ENCODE data around the gene UBE3C. TPM values are rescaled to one million over a fixed set of nuclear protein-coding genes. Genes with fewer than 3 reads are reported as not detected.

Gene UBE3C
- total RNA-seq, 1 donor from 2014 or later = 124 TPM

- DNase-seq (ENCODE audit: low read depth) = no peak
These were observed 38.0 kb downstream of the UBE3C start for GRCh38 chr7:157176771-157177170.

DNA sequence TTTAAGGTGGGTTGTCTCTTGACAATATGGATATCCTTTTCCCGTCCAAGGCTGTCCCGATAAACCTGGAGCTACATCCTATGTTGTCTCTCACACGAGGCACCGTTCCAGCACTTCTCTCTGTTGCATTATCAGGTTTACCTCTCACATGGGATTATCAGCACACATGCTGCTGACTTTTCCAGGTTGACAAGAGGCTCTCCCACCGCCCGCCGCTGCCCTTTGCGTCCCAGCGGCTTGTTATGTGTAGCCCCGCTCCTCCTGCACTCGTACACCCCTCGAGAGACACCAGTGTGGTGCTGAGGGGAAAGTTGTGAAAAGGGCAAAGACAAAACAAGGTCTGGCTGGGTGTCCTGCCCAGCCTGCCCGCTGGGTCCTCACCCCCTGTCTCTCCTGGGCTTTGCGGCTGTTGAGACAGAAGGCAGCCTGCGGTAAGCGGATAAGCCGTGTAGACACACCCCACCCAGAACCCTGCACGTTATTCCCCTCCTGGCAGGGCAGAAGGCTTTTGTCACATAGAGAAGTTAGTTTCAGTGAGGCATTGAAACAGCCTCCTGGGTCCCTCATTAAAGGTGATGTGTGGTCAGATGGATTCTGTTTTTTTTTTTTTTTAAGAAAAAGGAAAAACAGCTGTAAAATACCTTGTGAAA, 38.7 kb downstream of the UBE3C start:
- DNase-seq (ENCODE audit: low read depth) = no peak

GRCh38 chr7:157177983-157178381, 39.3 kb downstream of the UBE3C start:
- no peak for DNase-seq (ENCODE audit: low read depth)

DNA sequence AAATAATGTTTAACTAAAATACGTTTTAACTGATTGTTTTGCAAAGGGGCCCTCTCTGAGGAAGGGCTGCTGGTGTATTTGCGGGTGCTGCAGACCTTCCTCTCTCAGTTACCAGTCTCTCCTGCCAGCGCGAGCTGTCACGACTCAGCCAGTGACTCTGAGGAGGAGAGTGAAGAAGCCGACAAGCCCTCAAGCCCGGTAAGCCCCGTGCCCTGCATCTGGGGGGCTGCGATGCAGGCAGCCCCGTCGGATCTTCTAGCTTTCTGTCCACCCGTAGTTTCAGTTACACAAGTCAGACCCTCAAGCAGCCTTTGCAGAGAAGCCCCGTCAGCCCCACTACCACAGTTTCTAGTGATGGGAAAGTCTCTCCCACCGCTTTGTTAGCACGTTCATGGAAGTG, 45.1 kb downstream of the UBE3C start:
- no peak for DNase-seq (ENCODE audit: low read depth)

- no peak for DNase-seq (ENCODE audit: low read depth)
These were observed 49.5 kb downstream of the UBE3C start for GRCh38 chr7:157188091-157188665.

- DNase-seq (ENCODE audit: low read depth) = no peak
These were observed 50.7 kb downstream of the UBE3C start for GRCh38 chr7:157189405-157189804.

DNA sequence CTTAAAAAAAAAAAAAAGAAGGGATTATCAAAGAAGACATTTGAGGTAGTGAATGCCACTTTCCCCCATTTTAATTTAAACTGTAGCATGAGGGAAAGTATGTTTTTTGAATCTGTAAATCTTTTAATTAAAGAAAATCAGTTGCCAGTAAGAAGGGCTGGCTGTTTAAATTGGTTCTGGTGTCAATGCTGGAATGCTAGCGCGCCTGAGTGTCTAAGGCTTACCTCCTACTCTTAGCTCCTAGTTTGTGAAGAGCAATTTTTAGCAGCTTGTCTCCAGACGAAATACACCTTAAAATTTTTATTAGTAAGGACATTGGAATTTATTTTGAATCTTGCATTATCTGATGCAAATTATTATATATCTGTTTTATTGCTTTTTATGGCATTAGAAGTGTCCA, 54.1 kb downstream of the UBE3C start:
- no peak for DNase-seq (ENCODE audit: low read depth)

DNA sequence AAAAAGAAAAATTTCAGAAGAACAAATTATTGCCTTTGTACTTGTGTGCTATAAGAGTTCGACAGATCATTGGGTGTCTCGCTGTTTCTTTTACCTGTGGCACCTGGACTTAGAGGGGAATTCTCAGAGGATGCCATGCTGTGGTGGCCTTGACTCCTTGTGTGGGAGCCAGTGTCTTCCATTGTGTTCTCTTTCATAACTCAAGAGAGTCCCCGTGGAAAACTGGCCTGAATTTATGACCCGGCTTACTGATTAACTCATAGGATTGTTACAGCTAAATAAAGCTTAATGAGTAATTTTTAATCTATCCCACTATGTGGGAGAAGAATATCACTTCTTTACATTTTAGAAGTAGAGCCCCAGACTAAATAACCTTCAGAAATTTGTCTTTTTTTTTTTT, 54.5 kb downstream of the UBE3C start:
- DNase-seq (ENCODE audit: low read depth) = no peak

GRCh38 chr7:157194948-157195347, 56.2 kb downstream of the UBE3C start:
- no peak for DNase-seq (ENCODE audit: low read depth)

GRCh38 chr7:157195868-157196267, 57.1 kb downstream of the UBE3C start:
- DNase-seq (ENCODE audit: low read depth) = no peak

DNA sequence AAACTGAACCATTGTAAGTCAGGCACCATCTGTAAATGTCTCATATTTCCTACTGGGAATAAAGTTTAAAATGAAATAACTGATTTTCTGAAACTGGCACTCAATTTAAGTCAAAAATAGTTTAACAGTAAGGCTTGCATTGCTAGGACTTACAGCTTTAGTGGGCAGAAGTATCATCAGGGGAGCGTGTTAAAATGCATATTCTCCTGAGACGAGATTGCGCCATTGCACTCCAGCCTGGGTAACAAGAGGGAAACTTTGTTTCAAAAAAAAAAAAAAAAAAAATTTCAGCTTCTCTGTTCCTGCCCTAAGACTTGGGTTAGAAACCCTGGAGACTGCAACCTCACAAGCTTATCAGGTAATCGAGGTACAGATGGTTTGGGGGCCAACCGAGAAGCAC, 65.4 kb downstream of the UBE3C start:
- no peak for DNase-seq (ENCODE audit: low read depth)

- DNase-seq (ENCODE audit: low read depth) = no peak
These were observed 66.7 kb downstream of the UBE3C start for GRCh38 chr7:157205438-157205837.

DNA sequence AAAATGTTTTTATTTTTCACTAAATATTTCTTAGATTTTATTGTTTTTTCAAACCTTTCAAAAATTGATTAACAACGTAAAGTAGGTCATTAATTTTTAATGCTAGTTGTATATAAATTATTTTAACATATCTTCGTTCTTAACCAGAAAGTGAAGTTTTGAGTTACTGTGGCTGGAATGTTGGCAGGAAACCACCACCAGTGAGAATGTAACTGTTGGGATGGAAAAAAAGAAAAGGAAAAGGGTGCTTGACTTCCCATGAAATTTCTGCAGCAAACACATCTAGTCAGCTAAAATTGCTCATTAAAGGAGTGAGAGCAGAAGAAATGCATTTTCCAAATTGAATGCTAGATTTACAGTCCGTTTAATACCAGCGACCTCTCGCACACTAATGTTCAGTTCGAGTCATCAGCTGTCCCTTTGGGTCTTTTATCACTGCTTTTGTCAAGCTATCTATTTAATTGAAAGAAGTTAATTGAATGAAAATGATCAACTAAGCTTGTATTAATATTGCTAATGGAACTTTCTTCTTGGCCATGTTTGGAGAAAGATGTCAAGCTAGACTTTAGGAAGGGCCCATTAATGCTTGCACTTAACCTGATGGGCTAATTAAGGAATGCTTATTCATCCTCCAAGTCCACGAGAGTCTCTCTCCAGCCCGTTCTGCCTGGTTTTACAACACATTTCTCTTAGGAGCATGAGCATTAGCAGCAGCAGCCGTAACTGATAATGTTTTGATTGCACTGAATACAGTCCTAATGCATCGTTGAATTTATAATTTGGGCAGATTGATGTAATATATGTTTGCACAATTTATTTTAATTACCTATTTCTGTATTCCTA, 70.1 kb downstream of the UBE3C start:
- no peak for DNase-seq (ENCODE audit: low read depth)

- peak; percentile 28 for DNase-seq (ENCODE audit: low read depth)
These were observed 72.0 kb downstream of the UBE3C start for GRCh38 chr7:157210682-157211081.

DNA sequence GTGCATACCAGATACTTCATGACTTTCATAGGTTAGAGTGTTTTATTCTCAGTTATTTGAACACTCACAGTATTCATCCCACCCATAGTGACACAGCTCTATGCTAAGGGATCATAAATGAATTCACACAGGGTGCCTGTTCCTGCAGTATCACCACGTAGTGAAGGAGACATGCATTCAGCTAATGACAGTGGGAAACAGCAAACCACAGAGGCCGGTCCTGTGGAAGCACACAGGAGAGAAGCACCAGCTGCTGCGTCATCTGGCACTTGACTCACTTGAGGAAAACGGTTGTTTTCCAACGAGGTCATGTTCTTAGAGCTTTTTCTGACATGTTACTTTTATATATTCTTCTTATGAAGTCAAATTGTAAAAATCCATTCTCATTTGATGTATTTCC, 73.0 kb downstream of the UBE3C start:
- peak; percentile 96 for DNase-seq (ENCODE audit: low read depth)

DNA sequence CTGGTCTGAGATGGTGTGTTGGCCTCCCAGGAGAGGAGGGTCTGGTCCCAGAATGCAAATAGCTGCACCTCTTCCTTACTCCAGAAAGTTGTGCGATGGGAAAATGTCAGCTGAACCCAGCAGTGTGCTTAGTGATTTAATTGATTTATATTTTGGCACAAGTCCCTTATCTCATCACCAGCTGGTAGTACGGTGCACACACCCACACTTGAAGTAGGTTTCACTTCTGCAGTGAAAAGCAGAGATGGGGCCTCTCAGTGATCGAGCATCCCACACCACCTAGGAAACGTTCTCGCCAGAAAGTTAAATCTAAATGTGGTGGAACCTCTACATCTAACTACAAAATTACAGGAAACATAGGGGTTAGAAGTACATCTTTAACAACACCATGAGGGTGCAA, 80.4 kb downstream of the UBE3C start:
- no peak for DNase-seq (ENCODE audit: low read depth)

DNA sequence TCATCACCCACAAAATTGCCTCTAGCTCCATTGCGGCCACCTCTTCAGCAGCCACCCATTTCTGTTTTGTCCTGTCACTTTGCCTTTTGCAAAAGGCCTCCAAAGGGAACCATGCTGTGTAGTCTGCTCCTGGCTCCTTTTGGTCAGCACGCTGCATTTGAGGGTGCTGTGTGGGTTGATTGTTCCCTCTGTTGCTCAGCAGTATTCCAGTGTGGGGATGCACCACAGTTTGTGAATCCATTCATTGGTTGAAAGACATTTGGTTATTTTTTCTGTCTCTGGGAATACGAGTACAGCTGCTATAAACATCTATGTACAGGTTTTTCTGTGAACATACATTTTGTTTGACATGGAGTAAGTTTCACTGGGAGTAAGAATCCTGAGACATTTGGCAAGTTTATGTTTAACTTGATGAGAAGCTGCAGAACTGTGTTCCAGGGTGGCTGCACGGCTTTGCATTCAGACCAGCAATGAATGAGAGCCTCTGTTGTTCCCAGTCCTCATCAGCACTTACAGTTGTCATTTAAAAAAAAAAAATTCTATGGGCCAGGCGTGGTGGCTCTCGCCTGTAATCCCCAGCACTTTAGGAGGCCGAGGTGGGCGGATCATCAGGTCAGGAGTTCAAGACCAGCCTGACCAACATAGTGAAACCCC, 82.3 kb downstream of the UBE3C start:
- DNase-seq (ENCODE audit: low read depth) = no peak

DNA sequence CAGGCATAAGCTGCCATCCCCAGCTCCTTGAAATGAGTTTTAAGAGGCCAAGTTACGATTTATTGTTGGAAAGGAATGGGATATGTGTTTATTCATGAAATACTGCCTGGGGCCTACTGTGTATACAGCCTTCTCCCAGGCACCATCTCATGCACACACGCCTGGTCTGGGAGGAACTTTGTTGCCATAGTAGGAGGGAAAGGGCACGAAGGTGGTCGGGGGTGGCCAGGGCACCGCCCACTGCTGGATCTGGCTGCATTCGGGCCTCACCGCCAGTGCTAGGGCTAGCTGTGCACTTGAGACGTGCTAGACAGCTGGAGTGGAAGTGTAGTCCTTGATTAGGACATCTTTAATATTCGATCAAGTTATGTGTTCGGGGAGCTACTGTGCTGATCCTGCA, 84.0 kb downstream of the UBE3C start:
- DNase-seq (ENCODE audit: low read depth) = no peak

- peak; percentile 26 for DNase-seq (ENCODE audit: low read depth)
These were observed 85.9 kb downstream of the UBE3C start for GRCh38 chr7:157224627-157225026.

- DNase-seq (ENCODE audit: low read depth) = peak; percentile 41
These were observed 90.2 kb downstream of the UBE3C start for GRCh38 chr7:157228864-157229422.

GRCh38 chr7:157233677-157234076, 95.0 kb downstream of the UBE3C start:
- DNase-seq (ENCODE audit: low read depth) = peak; percentile 46

DNA sequence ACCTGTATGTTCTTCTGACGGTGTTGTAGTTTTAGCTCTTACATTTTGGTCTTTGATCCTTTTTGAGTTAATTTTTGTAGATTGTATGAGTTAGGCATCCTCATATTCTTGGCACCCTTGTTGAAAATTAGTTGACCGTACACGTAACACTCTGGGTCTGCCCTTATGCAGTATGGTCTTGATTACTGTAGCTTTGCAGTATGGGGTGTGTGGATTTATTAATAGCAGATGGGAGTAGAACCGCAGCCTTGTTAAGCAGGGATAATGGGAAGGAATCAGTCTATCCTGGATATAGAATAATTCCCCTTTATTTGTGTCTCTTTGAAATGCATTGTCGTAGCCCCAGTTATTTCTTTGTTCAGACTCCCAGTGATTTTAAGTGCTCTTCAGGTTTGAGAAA, 95.5 kb downstream of the UBE3C start:
- no peak for DNase-seq (ENCODE audit: low read depth)

Data from myocyte (in vitro differentiated cells).